ENCODE data around the gene PLA2G6. TPM values are rescaled to one million over a fixed set of nuclear protein-coding genes. Genes with fewer than 3 reads are reported as not detected.

Gene PLA2G6
- total and polyA plus RNA-seq, 2 donors, result 21.1 to 21.2 TPM

- WGBS, result 73% methylated on average over 8 of the region's 8 CpGs
- peaks cover 2% of the 10 kb centered on the region for H3K4me1 ChIP-seq (ENCODE audit: insufficient read depth)
- H3K36me3 ChIP-seq (ENCODE audit: insufficient read depth), result peaks cover 3% of the 10 kb centered on the region
Measured at GRCh38 chr22:38220163-38220562, 38.5 kb upstream of the PLA2G6 start.

GRCh38 chr22:38219632-38220031, 38.0 kb upstream of the PLA2G6 start:
- H3K27ac ChIP-seq (ENCODE audit: low read depth), result peak overlapping the region; percentile 33
- H3K36me3 ChIP-seq (ENCODE audit: insufficient read depth), result no peaks in the 10 kb centered on the region
- peaks cover 2% of the 10 kb centered on the region for H3K4me1 ChIP-seq (ENCODE audit: insufficient read depth)
- no peak overlapping the region for H3K4me3 ChIP-seq (ENCODE audit: low read depth, low read length)
- DNase-seq (ENCODE audit: extremely low spot score), result no peak
- 68% methylated on average over 10 of the region's 10 CpGs for WGBS

More at GRCh38 chr22:38220163-38220562, 38.5 kb upstream of the PLA2G6 start:
- H3K4me3 ChIP-seq (ENCODE audit: low read depth, low read length), result no peak overlapping the region
- DNase-seq (ENCODE audit: extremely low spot score), result no peak
- H3K27ac ChIP-seq (ENCODE audit: low read depth), result peak overlapping the region; percentile 19

GRCh38 chr22:38218661-38219622, 37.3 kb upstream of the PLA2G6 start:
- peak overlapping the region; percentile 89 for H3K27ac ChIP-seq (ENCODE audit: low read depth)
- WGBS, result 45% methylated on average over 25 of the region's 25 CpGs
- no peak overlapping the region for H3K4me3 ChIP-seq (ENCODE audit: low read depth, low read length)
- DNase-seq (ENCODE audit: extremely low spot score), result no peak
- peaks cover 2% of the 10 kb centered on the region for H3K4me1 ChIP-seq (ENCODE audit: insufficient read depth)
- H3K36me3 ChIP-seq (ENCODE audit: insufficient read depth), result no peaks in the 10 kb centered on the region

- Histone ChIP-seq H3K4me3 (ENCODE audit: low read depth, low read length) (no peak overlapping the region), H3K36me3 (ENCODE audit: insufficient read depth) (no peaks in the 10 kb centered on the region), H3K27ac (ENCODE audit: low read depth) (no peak overlapping the region), H3K4me1 (ENCODE audit: insufficient read depth) (peaks cover 2% of the 10 kb centered on the region)
- DNase-seq (ENCODE audit: extremely low spot score), result no peak
- WGBS, result 77% methylated on average over 11 of the region's 11 CpGs
Measured at GRCh38 chr22:38215156-38216038, 33.8 kb upstream of the PLA2G6 start.

GRCh38 chr22:38214302-38215056, 32.8 kb upstream of the PLA2G6 start:
- peaks cover 2% of the 10 kb centered on the region for H3K4me1 ChIP-seq (ENCODE audit: insufficient read depth)
- H3K36me3 ChIP-seq (ENCODE audit: insufficient read depth), result no peaks in the 10 kb centered on the region
- H3K4me3 ChIP-seq (ENCODE audit: low read depth, low read length), result no peak overlapping the region
- no peak for DNase-seq (ENCODE audit: extremely low spot score)
- WGBS, result 25% methylated on average over 81 of the region's 81 CpGs
- no peak overlapping the region for H3K27ac ChIP-seq (ENCODE audit: low read depth)

GRCh38 chr22:38213990-38214301, 32.3 kb upstream of the PLA2G6 start:
- Histone ChIP-seq H3K4me3 (ENCODE audit: low read depth, low read length) (no peak overlapping the region), H3K27ac (ENCODE audit: low read depth) (no peak overlapping the region), H3K4me1 (ENCODE audit: insufficient read depth) (peaks cover 2% of the 10 kb centered on the region), H3K36me3 (ENCODE audit: insufficient read depth) (no peaks in the 10 kb centered on the region)
- 49% methylated on average over 8 of the region's 8 CpGs for WGBS
- DNase-seq (ENCODE audit: extremely low spot score), result no peak

GRCh38 chr22:38213319-38213989, 31.8 kb upstream of the PLA2G6 start:
- H3K36me3 ChIP-seq (ENCODE audit: insufficient read depth), result no peaks in the 10 kb centered on the region
- H3K4me3 ChIP-seq (ENCODE audit: low read depth, low read length), result no peak overlapping the region
- 93% methylated on average over 6 of the region's 6 CpGs for WGBS
- DNase-seq (ENCODE audit: extremely low spot score), result no peak
- no peaks in the 10 kb centered on the region for H3K4me1 ChIP-seq (ENCODE audit: insufficient read depth)
- H3K27ac ChIP-seq (ENCODE audit: low read depth), result no peak overlapping the region

GRCh38 chr22:38212442-38212841, 30.8 kb upstream of the PLA2G6 start:
- Histone ChIP-seq H3K36me3 (ENCODE audit: insufficient read depth) (no peaks in the 10 kb centered on the region), H3K4me3 (ENCODE audit: low read depth, low read length) (no peak overlapping the region), H3K27ac (ENCODE audit: low read depth) (no peak overlapping the region), H3K4me1 (ENCODE audit: insufficient read depth) (no peaks in the 10 kb centered on the region)
- 80% methylated on average over 2 of the region's 2 CpGs for WGBS
- DNase-seq (ENCODE audit: extremely low spot score), result no peak

- no peak for DNase-seq (ENCODE audit: extremely low spot score)
- Histone ChIP-seq H3K4me3 (ENCODE audit: low read depth, low read length) (no peak overlapping the region), H3K36me3 (ENCODE audit: insufficient read depth) (no peaks in the 10 kb centered on the region), H3K27ac (ENCODE audit: low read depth) (no peak overlapping the region), H3K4me1 (ENCODE audit: insufficient read depth) (no peaks in the 10 kb centered on the region)
- WGBS, result 94% methylated on average over 7 of the region's 7 CpGs
Measured at GRCh38 chr22:38211556-38211955, 29.9 kb upstream of the PLA2G6 start.

GRCh38 chr22:38208551-38208968, 26.9 kb upstream of the PLA2G6 start:
- Histone ChIP-seq H3K4me1 (ENCODE audit: insufficient read depth) (no peaks in the 10 kb centered on the region), H3K4me3 (ENCODE audit: low read depth, low read length) (no peak overlapping the region), H3K36me3 (ENCODE audit: insufficient read depth) (no peaks in the 10 kb centered on the region), H3K27ac (ENCODE audit: low read depth) (no peak overlapping the region)
- 77% methylated on average over 6 of the region's 6 CpGs for WGBS
- no peak for DNase-seq (ENCODE audit: extremely low spot score)

GRCh38 chr22:38207898-38208432, 26.3 kb upstream of the PLA2G6 start:
- no peak for DNase-seq (ENCODE audit: extremely low spot score)
- no peaks in the 10 kb centered on the region for H3K36me3 ChIP-seq (ENCODE audit: insufficient read depth)
- no peak overlapping the region for H3K27ac ChIP-seq (ENCODE audit: low read depth)
- WGBS, result 90% methylated on average over 7 of the region's 7 CpGs
- no peaks in the 10 kb centered on the region for H3K4me1 ChIP-seq (ENCODE audit: insufficient read depth)
- H3K4me3 ChIP-seq (ENCODE audit: low read depth, low read length), result no peak overlapping the region

- Histone ChIP-seq H3K27ac (ENCODE audit: low read depth) (no peak overlapping the region), H3K4me3 (ENCODE audit: low read depth, low read length) (no peak overlapping the region), H3K4me1 (ENCODE audit: insufficient read depth) (peaks cover 2% of the 10 kb centered on the region), H3K36me3 (ENCODE audit: insufficient read depth) (no peaks in the 10 kb centered on the region)
- no peak for DNase-seq (ENCODE audit: extremely low spot score)
- 55% methylated on average over 15 of the region's 15 CpGs for WGBS
Measured at GRCh38 chr22:38205261-38206128, 23.9 kb upstream of the PLA2G6 start.

All from urinary bladder (tissue), 4 donors.